ENCODE data around the gene ALG3. TPM values are rescaled to one million over a fixed set of nuclear protein-coding genes. Genes with fewer than 3 reads are reported as not detected.

Gene ALG3
- total RNA-seq, 1 donor from 2014 or later = 23.7 TPM

DNA sequence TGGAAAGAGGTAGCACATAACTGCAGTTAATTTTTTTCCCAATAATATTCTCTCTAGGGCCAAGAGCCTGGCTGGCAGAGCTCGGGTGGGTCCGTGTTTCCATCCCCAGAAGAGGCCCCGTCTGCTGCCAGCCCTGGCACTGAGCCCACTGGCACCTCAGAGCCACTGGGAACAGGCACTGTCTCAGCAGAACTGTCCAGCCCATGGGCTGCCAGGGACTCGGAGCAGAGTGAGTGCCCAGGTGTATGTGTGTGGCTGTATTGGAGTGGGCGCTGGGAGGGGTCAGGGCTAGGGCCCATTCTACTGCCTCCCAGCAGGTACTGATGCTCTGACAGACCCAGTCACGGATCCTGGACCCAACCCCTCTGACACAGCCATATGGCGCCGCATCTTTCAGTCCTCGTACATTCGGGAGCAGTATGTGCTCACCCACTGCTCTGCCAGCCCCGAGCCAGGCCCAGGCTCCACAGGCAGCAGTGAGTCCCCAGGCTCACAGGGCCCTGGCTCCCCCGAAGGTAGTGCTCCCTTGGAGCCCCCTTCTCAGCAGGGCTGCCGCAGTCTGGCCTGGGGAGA, 10.4 kb downstream of the ALG3 start:
- Histone ChIP-seq H3K9me3 (ENCODE audit: low read depth) (no peaks in the 10 kb centered on the region), H4K20me1 (ENCODE audit: low read depth) (peaks cover 28% of the 10 kb centered on the region), H2AFZ (replicated peaks) (no peak overlapping the region), H3F3A (ENCODE audit: low read depth) (peaks cover 5% of the 10 kb centered on the region), H3K79me2 (ENCODE audit: low read depth) (no peaks in the 10 kb centered on the region), H3K27me3 (peaks cover 13% of the 10 kb centered on the region), H3K4me1 (no peaks in the 10 kb centered on the region), H3K4me3 (no peak overlapping the region), H3K27ac (no peak overlapping the region), H3K36me3 (no peaks in the 10 kb centered on the region), H3K9ac (no peak overlapping the region), H3K4me2 (no peak overlapping the region)
- peaks cover 15% of the 10 kb centered on the region for H3K27me3 Mint-ChIP-seq (ENCODE audit: insufficient read depth, low read depth)
- no peaks in the 10 kb centered on the region for H3K9me3 Mint-ChIP-seq
- DNase-seq (ENCODE audit: low spot score) = no peak
- H3K27ac Mint-ChIP-seq = no peak overlapping the region
- H3K4me3 Mint-ChIP-seq = no peak overlapping the region
- no peaks in the 10 kb centered on the region for H3K4me1 Mint-ChIP-seq
- TF ChIP-seq EZH2 (IDR thresholded peaks at IDR 0.05) = no peak
- TF ChIP-seq, protein P1, sequence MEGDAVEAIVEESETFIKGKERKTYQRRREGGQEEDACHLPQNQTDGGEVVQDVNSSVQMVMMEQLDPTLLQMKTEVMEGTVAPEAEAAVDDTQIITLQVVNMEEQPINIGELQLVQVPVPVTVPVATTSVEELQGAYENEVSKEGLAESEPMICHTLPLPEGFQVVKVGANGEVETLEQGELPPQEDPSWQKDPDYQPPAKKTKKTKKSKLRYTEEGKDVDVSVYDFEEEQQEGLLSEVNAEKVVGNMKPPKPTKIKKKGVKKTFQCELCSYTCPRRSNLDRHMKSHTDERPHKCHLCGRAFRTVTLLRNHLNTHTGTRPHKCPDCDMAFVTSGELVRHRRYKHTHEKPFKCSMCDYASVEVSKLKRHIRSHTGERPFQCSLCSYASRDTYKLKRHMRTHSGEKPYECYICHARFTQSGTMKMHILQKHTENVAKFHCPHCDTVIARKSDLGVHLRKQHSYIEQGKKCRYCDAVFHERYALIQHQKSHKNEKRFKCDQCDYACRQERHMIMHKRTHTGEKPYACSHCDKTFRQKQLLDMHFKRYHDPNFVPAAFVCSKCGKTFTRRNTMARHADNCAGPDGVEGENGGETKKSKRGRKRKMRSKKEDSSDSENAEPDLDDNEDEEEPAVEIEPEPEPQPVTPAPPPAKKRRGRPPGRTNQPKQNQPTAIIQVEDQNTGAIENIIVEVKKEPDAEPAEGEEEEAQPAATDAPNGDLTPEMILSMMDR (IDR thresholded peaks at IDR 0.05) = no peak
- no peak for TF ChIP-seq EZH2phosphoT487 (IDR thresholded peaks at IDR 0.05)
- H3K36me3 Mint-ChIP-seq = no peaks in the 10 kb centered on the region

DNA sequence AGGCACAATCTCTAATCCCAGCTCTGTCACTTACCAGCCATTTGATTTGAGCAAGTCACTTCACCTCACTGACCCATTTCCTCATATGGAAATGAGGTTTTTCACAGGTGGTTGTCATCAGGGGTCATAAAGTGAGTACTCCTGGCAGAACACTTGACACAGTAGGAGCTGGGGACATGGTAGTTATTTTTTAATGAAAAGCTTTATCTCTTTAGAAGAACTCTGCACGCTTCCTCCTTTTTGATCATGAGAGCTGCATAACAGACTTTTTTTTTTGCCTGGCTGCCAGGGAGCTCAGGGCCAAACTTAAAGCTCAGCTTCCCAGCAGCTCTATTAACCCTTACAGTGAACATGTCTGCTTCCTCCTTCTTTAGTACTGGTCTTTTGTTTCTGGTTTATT, 11.0 kb downstream of the ALG3 start:
- H2AFZ ChIP-seq (replicated peaks) = no peak overlapping the region
- TF ChIP-seq EZH2phosphoT487 (IDR thresholded peaks at IDR 0.05) = no peak
- TF ChIP-seq EZH2 (IDR thresholded peaks at IDR 0.05) = no peak
- TF ChIP-seq, protein P1 (IDR thresholded peaks at IDR 0.05) = no peak
- H3K27me3 ChIP-seq = peaks cover 19% of the 10 kb centered on the region
- no peaks in the 10 kb centered on the region for H3K36me3 ChIP-seq
- Mint-ChIP-seq H3K27ac (no peak overlapping the region), H3K4me1 (no peaks in the 10 kb centered on the region), H3K27me3 (ENCODE audit: insufficient read depth, low read depth) (peaks cover 18% of the 10 kb centered on the region), H3K9me3 (no peaks in the 10 kb centered on the region), H3K36me3 (no peaks in the 10 kb centered on the region), H3K4me3 (no peak overlapping the region)
- H3F3A ChIP-seq (ENCODE audit: low read depth) = peaks cover 5% of the 10 kb centered on the region
- DNase-seq (ENCODE audit: low spot score) = no peak
- H4K20me1 ChIP-seq (ENCODE audit: low read depth) = peaks cover 28% of the 10 kb centered on the region
- no peak overlapping the region for H3K4me3 ChIP-seq
- no peaks in the 10 kb centered on the region for H3K9me3 ChIP-seq (ENCODE audit: low read depth)
- H3K27ac ChIP-seq = no peak overlapping the region
- no peak overlapping the region for H3K9ac ChIP-seq
- no peaks in the 10 kb centered on the region for H3K4me1 ChIP-seq
- no peaks in the 10 kb centered on the region for H3K79me2 ChIP-seq (ENCODE audit: low read depth)
- no peak overlapping the region for H3K4me2 ChIP-seq

DNA sequence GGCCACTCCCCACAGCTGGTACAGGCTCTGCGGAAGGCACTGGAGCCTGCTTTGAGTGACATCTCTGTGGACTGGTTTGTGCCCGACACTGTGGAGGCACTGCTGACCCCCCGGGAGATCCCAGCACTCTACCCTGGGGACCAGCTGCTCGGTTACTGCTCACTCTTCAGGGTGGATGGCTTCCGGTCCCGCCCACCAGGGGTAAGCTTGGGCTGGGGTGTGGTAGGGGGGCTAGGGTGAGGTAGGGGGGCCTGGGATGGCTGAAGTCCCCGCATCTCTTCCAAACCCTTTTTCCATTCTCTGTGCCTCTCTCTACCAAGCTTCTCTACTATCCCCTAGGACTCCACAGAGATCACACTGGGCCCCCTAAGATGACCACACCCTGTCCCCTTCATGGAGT, 11.6 kb downstream of the ALG3 start:
- Histone ChIP-seq H3K27ac (no peak overlapping the region), H4K20me1 (ENCODE audit: low read depth) (peaks cover 27% of the 10 kb centered on the region), H3K27me3 (peaks cover 25% of the 10 kb centered on the region), H3F3A (ENCODE audit: low read depth) (peaks cover 5% of the 10 kb centered on the region), H3K4me2 (no peak overlapping the region), H3K4me3 (no peak overlapping the region), H3K79me2 (ENCODE audit: low read depth) (no peaks in the 10 kb centered on the region), H3K9ac (no peak overlapping the region), H3K36me3 (no peaks in the 10 kb centered on the region), H3K9me3 (ENCODE audit: low read depth) (no peaks in the 10 kb centered on the region), H3K4me1 (no peaks in the 10 kb centered on the region), H2AFZ (replicated peaks) (no peak overlapping the region)
- H3K4me1 Mint-ChIP-seq = no peaks in the 10 kb centered on the region
- no peak for TF ChIP-seq EZH2 (IDR thresholded peaks at IDR 0.05)
- TF ChIP-seq EZH2phosphoT487 (IDR thresholded peaks at IDR 0.05) = no peak
- TF ChIP-seq, protein P1 (IDR thresholded peaks at IDR 0.05) = no peak
- H3K4me3 Mint-ChIP-seq = no peak overlapping the region
- H3K9me3 Mint-ChIP-seq = peaks cover 2% of the 10 kb centered on the region
- H3K27me3 Mint-ChIP-seq (ENCODE audit: insufficient read depth, low read depth) = peaks cover 24% of the 10 kb centered on the region
- no peaks in the 10 kb centered on the region for H3K36me3 Mint-ChIP-seq
- no peak for DNase-seq (ENCODE audit: low spot score)
- no peak overlapping the region for H3K27ac Mint-ChIP-seq
